LNCAP (cell line): Measurements from ENCODE around the gene RNF224.

ENCODE experiments used
- CTCF ChIP-seq: fragments of 450-650 bp; IDR thresholded peaks from 2 replicates; pipeline ENCODE4 v1.5.1; 2017; ENCODE audit warnings: mild to moderate bottlenecking

Gene RNF224

GRCh38 chr9:137218754-137219271 lies 8.5 kb upstream of the RNF224 start:
- TF ChIP-seq CTCF: no peak

GRCh38 chr9:137219757-137220316 lies 7.5 kb upstream of the RNF224 start:
- TF ChIP-seq CTCF: no peak

DNA sequence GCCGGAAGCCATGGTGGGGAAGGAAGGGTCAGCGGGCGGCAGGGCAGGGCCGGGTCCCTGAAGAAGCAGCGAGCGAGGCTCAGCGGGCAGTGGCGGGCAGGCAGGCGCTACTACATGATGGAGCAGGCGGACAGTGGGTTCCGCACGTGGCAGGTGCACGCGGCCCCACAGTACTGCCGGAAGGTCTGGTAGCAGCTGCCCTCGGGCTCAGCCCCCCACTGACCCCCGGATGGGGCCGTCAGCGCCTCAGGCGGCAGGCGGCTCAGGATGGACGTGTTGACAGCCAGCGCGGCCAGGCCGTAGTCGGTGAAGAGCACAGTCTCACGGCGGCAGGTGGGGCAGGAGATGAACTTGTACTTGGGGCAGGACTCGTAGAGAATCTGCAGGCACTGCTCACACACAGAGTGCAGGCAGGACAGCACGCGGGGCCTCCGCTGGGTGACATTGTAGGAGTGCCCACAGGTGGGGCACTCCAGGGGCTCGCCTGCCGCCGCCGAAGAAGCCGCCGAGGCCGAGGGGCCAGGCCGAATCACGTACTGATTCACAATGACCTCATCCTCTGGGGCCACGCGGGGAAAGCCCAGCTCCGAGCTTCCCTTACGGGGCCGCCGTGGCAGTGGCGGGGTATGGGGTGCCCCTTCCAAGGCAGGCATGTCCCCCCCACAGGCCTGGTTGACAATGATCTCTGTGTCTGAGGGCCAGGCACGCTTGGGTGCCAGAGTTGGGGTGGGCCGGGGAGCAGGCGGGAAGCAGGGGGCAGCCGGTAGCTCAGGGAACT lies 6.8 kb upstream of the RNF224 start:
- no peak for TF ChIP-seq CTCF

DNA sequence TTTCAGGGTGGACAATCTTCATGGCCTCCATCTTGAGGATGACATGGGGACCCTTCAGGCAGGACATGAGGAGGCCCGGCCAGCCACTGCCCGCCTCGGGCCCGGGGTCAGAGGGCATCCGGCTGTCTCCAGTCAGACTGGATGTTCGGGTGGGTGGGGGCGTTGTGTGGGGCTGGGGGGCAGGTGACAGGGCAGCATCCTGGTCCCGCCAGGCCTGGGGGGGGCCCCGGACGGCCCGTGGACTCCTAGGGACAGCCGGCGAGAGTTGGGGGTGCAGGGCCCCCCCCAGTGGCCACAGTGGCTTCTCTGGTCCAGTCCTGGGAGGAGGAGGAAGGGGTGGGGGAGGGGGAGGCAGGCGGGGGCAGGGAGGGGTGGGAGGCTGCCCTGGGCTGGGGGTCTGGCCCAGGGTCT lies 6.2 kb upstream of the RNF224 start:
- TF ChIP-seq CTCF: no peak

- TF ChIP-seq CTCF: no peak
Observed at GRCh38 chr9:137221506-137222111, 5.7 kb upstream of the RNF224 start.

- TF ChIP-seq CTCF: no peak
Observed at GRCh38 chr9:137222190-137223077, 4.9 kb upstream of the RNF224 start, which contains the start of gene RNF208. TSS of gene RNF208 (minus strand) at chr9:137222240. CDS start at chr9:137221212, 1,028 bp downstream.
